Measurements from ENCODE around the gene DSN1. TPM values are rescaled to one million over a fixed set of nuclear protein-coding genes. Genes with fewer than 3 reads are reported as not detected.

The DSN1 gene
- total and polyA plus RNA-seq, 2 donors (not counting 3 experiments of a cell fraction or from before 2014, with no cell fraction given) = 11.0 to 25.0 TPM

GRCh38 chr20:36804425-36804824 lies 30.9 kb upstream of the DSN1 start:
- ChIA-PET POLR2A (no interaction called here), CTCF (interaction anchor here (1.6 kb wide), 1 partner anchor 59 kb away, joined by 5 read pairs; a partner anchor contains a TSS)
- intact Hi-C loops (cut with micrococcal nuclease) = no loop called here
- Histone ChIP-seq H3K4me1 (ENCODE audit: control insufficient read depth, extremely low read depth, insufficient read depth, low read length) (no peaks in the 10 kb centered on the region), H3K79me2 (ENCODE audit: control insufficient read depth, insufficient read depth, low read length) (no peaks in the 10 kb centered on the region), H3K9ac (replicated peaks; ENCODE audit: extremely low read depth, insufficient read depth, low read length) (no peak overlapping the region), H3K36me3 (ENCODE audit: control insufficient read depth in 2 of 2, extremely low read depth in 1 of 2, insufficient read depth in 2 of 2, low read length in 2 of 2) (peaks cover 20 to 51% of the 10 kb centered on the region in 2 experiments), H3K9me1 (replicated peaks; ENCODE audit: control insufficient read depth, extremely low read depth, insufficient read depth, low read length) (no peaks in the 10 kb centered on the region), H4K20me1 (replicated peaks; ENCODE audit: control insufficient read depth, extremely low read depth, insufficient read depth, low read length) (no peaks in the 10 kb centered on the region), H3K27me3 (ENCODE audit: control insufficient read depth in 2 of 2, insufficient read depth in 2 of 2, low read length in 2 of 2) (no peaks in the 10 kb centered on the region), H3K27ac (ENCODE audit: insufficient read depth, low read depth, low read length) (no peak overlapping the region), H2AFZ (ENCODE audit: low read depth, low read length) (no peak overlapping the region), H3K4me3 (replicated peaks in 1 of 3; ENCODE audit: insufficient read depth in 1 of 3, low read depth in 1 of 3, low read length in 3 of 3) (no peak overlapping the region), H3K4me2 (ENCODE audit: insufficient read depth, low read length) (no peak overlapping the region), H3K9me3 (replicated peaks; ENCODE audit: control insufficient read depth, insufficient read depth, low read length) (no peaks in the 10 kb centered on the region)
- dilution Hi-C loops (cut with MboI; ENCODE audit: extremely low pct_ligation_motif_present, low sequenced_read_pairs) = no loop called here
- no TSS peak for BruUV-seq (replicated peaks)
- no peak for TF ChIP-seq MYC (IDR thresholded peaks at IDR 0.05; ENCODE audit: low read depth, low read length)
- TF ChIP-seq JUN (IDR thresholded peaks at IDR 0.05; ENCODE audit: borderline replicate concordance, insufficient read depth, insufficient read length, low read depth) = no peak
- TF ChIP-seq CTCF (IDR thresholded peaks at IDR 0.05; ENCODE audit: extremely low read depth in 1 of 2, insufficient read depth in 1 of 2, low read depth in 1 of 2, low read length in 2 of 2) = no peak
- no peak for TF ChIP-seq EZH2 (IDR thresholded peaks at IDR 0.05; ENCODE audit: borderline replicate concordance, low read depth, low read length, severe bottlenecking)
- TF ChIP-seq MAX (IDR thresholded peaks at IDR 0.05; ENCODE audit: insufficient read depth, insufficient read length) = no peak
- no peak for TF ChIP-seq FOS (IDR thresholded peaks at IDR 0.05; ENCODE audit: borderline replicate concordance, insufficient read depth, low read length)
- no peak for TF ChIP-seq POLR2AphosphoS5 (IDR thresholded peaks at IDR 0.05; ENCODE audit: insufficient read depth, low read depth, low read length)
- no peak for TF ChIP-seq GATA2 (IDR thresholded peaks at IDR 0.05; ENCODE audit: insufficient read depth, insufficient read length, low read depth, low read length)
- TF ChIP-seq POLR2A (IDR thresholded peaks at IDR 0.05; ENCODE audit: low read depth, low read length) = no peak
- DNase-seq (ENCODE audit: low read depth, low spot score) (no peak), FAIRE-seq (no peak)
